Muscle of back (tissue), 11 donors: Measurements from ENCODE around the gene SLC17A8. TPM values are rescaled to one million over a fixed set of nuclear protein-coding genes. Genes with fewer than 3 reads are reported as not detected.

ENCODE experiments used
- DNase-seq, 3 donors: peaks; one replicate each; pipeline versions ENCODE4 v3.0.0 to v3.0.0-alpha.2; 2013
- polyA plus RNA-seq, 10 donors: library from polyadenylated mRNA; unstranded; fragments of 120-200 nt; gene quantifications; one replicate each; pipeline ENCODE4 v1.2.1, GENCODE V29; 2013; ENCODE audit not compliant: insufficient read length in 10 of 10

Gene SLC17A8
- polyA plus RNA-seq, 10 donors, result 0.05 to 0.74 (median 0.39) TPM

DNA sequence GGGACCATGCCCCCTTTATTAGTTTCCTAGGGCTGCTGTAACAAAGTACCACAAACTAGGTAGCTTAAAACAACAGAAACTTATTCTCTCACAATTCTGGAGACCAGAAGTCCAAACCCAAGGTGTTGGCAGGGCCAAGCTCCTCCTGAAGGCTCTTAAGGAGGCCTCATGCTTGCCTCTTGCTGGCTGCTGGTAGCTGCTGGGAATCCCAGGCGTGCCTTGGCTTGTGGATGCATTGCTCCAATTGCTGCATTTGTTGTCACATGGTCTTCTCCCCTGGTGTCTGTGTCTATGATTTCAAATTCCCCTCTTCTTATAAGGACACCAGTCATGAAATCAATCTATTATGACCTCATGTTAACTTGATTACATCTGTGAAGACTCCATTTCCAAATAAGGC lies 11.2 kb downstream of the SLC17A8 start:
- DNase-seq, result no peak

DNA sequence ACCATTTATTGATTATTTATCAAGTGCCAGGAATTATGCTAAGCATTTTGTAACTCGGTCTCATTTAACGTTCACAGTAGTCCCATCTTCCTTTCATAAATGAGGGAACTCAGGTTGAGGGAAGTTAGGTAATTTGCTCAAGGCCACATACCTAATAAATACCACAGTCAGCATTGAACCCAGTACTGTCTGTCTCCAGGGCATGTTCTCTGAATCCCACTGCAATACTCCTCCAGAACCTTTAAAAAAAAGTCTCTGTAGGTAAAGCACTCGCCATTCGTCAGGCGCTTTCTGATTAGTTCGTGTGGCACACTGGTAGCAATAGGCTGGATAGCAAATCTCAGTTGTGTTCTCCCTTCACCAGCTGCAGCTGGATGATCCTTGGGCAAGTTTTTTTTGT lies 14.3 kb downstream of the SLC17A8 start:
- DNase-seq, result no peak

GRCh38 chr12:100372853-100373640 lies 16.2 kb downstream of the SLC17A8 start:
- DNase-seq, result peak in 2 of 3 donors; percentile 10 to 26

GRCh38 chr12:100375038-100375735 lies 18.3 kb downstream of the SLC17A8 start:
- DNase-seq, result peak; percentile 67 to 89 (median 82)

DNA sequence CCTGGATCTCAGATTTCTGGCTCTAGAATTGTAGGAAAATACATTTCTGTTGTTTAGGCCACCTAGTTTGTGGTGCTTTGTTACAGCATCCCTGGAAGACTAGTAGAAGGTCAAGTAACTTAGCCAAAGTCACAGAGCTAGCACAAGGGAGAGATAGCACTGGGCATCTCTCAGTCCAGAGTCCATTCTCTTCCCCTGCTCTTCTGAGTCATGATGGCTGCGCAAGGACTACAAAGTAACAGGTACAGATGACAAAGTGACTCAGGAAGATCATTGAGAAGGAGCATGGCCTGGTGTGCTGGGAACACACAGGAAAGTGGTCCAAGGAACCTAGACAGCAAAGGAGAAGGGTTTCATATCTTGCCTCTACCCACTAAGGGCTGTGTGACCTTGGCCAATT lies 19.3 kb downstream of the SLC17A8 start:
- no peak for DNase-seq

- no peak for DNase-seq
Measured at GRCh38 chr12:100381379-100381778, 24.5 kb downstream of the SLC17A8 start.

DNA sequence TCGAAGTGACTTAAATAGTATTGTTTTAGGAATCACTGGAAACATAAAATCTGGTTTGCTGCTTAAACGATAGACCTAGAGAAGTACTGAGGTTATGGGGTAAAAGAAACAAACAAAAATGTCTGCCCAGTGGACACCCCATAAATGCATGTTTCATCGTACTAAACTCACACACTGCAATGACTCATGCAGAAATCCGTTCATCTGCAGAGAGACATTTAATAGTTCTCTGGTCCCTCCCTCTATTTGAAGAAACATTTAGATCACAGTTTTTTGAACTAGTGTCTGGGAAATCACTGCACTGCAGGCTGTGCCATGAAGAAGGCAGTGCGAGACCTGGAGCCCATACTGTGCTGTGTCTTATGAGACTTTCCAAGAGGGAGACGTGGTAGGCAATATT lies 25.5 kb downstream of the SLC17A8 start:
- no peak for DNase-seq

GRCh38 chr12:100383586-100384558 lies 27.0 kb downstream of the SLC17A8 start:
- no peak for DNase-seq

- DNase-seq, result no peak
Measured at GRCh38 chr12:100384559-100384935, 27.7 kb downstream of the SLC17A8 start.

- no peak for DNase-seq
Measured at GRCh38 chr12:100388382-100388781, 31.5 kb downstream of the SLC17A8 start.

DNA sequence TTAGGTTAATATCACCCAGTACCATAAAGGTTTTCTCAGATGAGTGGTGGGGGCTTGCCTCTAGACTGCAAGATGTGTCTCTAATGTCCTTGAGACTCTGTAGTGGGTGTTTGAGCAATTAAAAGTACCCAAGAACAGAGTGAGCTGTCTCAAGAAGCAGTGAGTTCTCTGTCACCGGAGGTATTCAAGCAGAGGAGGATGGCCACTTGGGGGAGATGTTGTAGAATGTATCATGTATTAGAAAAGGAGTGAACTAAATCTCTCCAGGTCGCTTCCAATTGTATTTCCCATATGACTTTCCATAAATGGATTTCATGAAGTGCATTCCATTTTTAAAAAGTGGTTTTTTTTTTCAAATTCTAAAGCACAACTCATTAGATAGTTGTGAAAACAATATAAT lies 35.0 kb downstream of the SLC17A8 start:
- no peak for DNase-seq

DNA sequence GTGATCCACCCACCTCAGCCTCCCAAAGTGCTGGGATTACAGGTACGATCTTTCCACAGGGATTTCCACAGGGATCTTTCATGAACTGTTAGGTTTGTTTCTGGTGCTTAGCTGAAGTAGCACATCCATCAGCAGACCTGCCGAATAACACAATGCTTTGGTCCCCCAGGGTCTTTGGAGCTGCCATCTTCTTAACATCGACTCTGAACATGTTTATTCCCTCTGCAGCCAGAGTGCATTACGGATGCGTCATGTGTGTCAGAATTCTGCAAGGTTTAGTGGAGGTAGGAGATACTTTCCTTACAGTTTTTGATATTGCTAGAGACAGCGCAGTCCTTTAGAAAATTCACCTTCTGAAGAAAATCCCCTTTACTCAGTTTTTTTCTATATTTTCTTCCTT lies 36.3 kb downstream of the SLC17A8 start:
- no peak for DNase-seq

DNA sequence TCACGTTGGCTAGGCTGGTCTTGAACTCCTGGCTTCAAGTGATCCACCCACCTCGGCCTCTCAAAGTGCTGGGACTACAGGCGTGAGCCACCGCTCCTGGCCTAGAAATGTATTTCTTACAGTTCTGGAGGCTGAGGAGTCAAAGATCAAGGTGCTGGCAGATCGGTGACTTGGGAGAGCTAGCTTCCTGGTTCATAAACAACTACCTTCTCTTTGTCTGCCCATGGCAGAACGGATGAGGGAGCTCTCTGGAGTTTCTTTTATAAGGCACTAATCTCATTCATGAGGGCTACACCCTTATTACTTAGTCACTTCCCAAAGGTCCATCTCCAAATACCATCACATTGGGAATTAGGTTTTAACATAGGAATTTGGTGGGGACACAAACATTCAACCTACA lies 38.9 kb downstream of the SLC17A8 start:
- no peak for DNase-seq

GRCh38 chr12:100398307-100398706 lies 41.4 kb downstream of the SLC17A8 start:
- DNase-seq, result no peak

GRCh38 chr12:100399095-100399494 lies 42.2 kb downstream of the SLC17A8 start:
- DNase-seq, result no peak

DNA sequence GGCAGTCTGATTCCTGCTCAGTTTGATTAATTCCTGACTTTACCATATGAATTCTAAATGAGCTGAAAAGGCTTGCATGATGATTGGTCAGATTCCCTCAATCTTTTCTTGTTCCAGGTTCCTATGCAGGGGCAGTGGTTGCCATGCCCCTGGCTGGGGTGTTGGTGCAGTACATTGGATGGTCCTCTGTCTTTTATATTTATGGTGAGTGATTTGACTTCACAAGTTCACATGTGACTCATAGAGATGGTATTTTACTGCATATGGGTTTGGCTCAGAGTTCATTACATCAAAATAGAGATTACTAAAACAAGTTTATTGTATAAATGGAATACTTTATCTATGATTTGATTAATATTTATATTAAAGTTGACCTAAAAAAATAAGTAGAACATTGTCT lies 44.8 kb downstream of the SLC17A8 start:
- no peak for DNase-seq

DNA sequence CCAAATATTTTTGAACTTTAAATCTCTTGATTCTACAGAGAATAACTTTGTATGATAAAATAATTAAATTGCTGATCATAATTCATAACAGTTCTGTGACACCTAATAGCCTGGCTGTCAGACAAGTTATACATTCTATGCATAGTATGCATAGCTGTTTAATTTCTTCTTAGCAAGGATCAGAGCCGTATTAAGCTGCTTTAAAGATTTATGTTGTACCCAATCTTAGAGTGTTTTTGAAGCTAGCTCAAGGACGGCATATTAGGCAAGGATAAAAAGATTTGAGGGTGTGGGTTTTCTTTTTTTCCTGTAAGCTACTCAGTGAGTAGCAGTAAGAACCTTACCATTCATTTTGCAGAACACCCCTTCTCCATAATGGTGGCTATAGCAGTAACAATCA lies 45.9 kb downstream of the SLC17A8 start:
- no peak for DNase-seq

DNA sequence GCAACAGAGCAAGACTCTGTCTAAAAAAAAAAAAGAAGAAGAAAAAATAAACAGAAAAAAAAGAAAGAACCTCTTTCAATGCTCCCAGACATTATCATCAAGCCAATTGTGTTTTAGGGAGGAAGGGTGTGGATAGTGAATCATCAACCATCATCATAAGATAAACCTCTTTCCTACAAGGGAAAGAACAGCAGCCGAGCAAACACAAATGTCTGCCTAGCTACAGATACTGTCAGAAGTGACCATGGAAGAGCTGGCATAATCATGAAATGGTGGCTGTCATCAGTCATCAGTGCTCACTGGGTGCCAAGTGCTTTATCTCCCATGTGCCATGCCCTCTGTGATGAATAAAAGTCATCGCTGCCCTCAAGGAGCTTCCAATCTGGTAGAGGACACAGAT lies 46.6 kb downstream of the SLC17A8 start:
- no peak for DNase-seq

DNA sequence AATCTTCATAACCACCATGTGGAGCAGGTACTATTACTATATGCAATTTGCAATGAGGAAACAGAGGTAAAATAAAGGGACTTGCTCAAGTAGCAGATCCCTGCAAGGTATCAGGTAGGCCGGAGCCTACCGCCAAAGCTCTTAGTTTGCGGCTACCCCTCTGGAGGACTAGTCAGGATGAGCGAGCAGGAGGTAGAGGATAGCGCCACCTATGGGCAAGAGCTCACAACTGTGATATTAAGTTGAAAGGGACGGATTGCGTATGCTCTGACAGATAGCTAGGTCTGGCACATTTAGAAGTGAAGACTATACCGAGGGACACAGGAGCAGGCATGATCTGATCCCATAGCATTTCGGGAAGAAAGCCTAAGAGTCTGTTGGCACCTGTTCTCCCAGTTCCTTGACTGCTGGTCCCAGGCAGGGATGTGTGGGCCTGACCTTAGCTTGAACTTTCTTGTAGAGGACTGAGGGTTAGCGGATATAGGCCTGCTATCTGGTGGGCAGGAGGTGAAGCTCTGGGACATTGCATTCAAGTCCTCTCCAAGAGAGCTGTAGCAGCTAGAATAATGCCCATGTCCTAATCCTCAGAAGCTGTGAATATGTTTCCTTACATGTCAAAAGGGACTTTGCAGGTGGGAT lies 48.0 kb downstream of the SLC17A8 start:
- peak in 2 of 3 donors; percentile 8 to 33 for DNase-seq

- DNase-seq, result no peak
Measured at GRCh38 chr12:100413001-100413400, 56.1 kb downstream of the SLC17A8 start.

- DNase-seq, result no peak
Measured at GRCh38 chr12:100414739-100415138, 57.9 kb downstream of the SLC17A8 start.

- DNase-seq, result no peak
Measured at GRCh38 chr12:100422646-100423045, 65.8 kb downstream of the SLC17A8 start.
